Measurements from ENCODE around the gene MAN2B2. TPM values are rescaled to one million over a fixed set of nuclear protein-coding genes. Genes with fewer than 3 reads are reported as not detected.

Gene MAN2B2
- total RNA-seq, 1 experiment from 2014 or later = 27.8 TPM

DNA sequence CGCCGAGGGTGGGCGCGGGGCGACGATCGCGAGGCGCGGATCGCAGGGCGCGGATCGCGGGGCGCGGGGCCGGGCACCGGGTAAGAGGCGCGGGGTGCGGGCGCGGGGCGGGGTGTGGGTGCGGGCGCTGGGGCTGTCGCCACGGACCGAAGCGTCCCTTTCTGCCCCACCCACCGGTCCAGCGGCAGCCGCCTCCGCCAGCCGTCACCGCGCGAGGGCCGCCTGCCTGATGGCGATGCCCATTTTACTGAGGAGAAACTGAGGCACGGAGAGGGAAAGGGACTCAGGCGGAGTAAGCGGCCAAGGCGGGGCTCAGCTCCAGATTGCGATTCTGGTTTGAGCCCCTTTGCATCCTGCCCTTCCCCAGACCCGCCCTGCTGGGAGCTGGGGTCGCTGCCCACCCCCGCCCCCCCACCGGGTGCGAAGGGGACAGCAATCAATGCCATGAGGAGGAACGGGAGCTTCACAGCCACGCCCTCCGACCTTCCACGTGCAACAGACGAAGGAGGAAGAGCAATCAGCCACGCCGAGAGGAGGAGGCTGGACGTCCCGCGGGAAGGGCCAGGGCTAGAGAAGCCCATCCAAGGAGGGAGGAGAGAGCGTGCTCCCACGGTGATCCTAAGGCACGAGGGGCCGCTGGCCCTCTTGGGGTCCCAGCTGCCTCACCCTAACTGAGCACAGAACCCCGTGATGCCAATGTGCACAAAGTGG, 10.9 kb upstream of the MAN2B2 start:
- peaks cover 11% of the 10 kb centered on the region for H3K4me1 ChIP-seq (replicated peaks; ENCODE audit: insufficient read depth)
- H3K9me3 ChIP-seq (ENCODE audit: insufficient read depth, low read depth) = no peaks in the 10 kb centered on the region
- no peak overlapping the region for H2AFZ ChIP-seq
- no peaks in the 10 kb centered on the region for H4K20me1 ChIP-seq (ENCODE audit: insufficient read depth)
- no peaks in the 10 kb centered on the region for H3K79me2 ChIP-seq (ENCODE audit: low read depth)
- no peaks in the 10 kb centered on the region; the same call in 1 of the 2 replicates for H3K27me3 ChIP-seq (ENCODE audit: insufficient read depth, low read depth)
- peak overlapping the region; percentile 42; the same call in 1 of the 2 replicates for H3K4me2 ChIP-seq
- POLR2A ChIA-PET (ENCODE audit: unreplicated experiment) = interaction anchor here (0.6 kb wide), 1 partner anchor 135 kb away, joined by 8 read pairs; no protein-coding TSS in a partner anchor
- no TSS peak for BruUV-seq (replicated peaks)
- intact Hi-C loops (cut with micrococcal nuclease; ENCODE audit: unreplicated experiment) = no loop called here
- no peak for DNase-seq
- H3K36me3 ChIP-seq (ENCODE audit: low read depth) = no peaks in the 10 kb centered on the region
- TF ChIP-seq CTCF (conservative IDR thresholded peaks at IDR 0.05) (no peak), EZH2 (IDR thresholded peaks at IDR 0.05; ENCODE audit: low read depth) (no peak)
- no peak overlapping the region for H3K4me3 ChIP-seq
- H3K27ac ChIP-seq = no peak overlapping the region
- CTCF ChIA-PET = no interaction called here
- H3K9me2 ChIP-seq (ENCODE audit: insufficient read depth) = no peaks in the 10 kb centered on the region
- H3F3A ChIP-seq (ENCODE audit: insufficient read depth, low read depth) = peaks cover 7% of the 10 kb centered on the region; the same call in 1 of the 2 replicates

DNA sequence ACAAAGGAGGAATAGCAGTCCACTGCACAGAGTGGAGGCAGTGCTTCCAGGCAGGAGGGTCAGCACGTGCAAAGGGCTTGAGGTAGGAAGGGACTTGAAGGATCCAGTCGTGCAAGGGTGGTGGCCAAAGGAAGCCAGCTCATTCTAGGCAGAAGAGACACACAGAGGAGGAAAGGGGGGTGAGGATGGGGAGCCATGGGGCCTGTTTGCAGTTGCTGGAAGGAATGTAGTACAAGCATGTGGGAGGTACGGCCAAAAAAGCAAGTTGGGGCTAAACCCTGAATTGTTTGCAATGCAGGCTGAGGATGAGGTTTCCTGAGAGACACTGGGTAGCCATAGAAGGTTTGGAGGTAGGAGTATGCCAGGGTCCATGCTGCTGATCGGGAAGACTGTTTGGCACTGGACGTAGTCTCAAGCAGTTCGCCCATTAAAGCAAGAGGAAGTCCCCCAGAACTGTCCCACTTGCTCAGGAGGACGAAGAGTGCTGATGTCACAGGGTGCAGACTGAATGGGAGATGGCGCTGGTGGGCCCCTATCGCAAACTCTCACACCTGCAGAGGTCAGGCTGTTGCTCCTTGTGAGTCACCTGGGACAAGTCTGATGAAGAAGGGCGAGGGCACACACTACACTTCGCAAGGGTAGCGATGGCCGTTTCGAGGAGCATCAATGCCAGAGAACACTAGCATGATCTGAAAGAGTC, 9.1 kb upstream of the MAN2B2 start:
- BruUV-seq (replicated peaks) = no TSS peak
- Histone ChIP-seq H3K4me3 (no peak overlapping the region), H3F3A (ENCODE audit: insufficient read depth, low read depth) (peaks cover 7% of the 10 kb centered on the region; the same call in 1 of the 2 replicates), H3K79me2 (ENCODE audit: low read depth) (no peaks in the 10 kb centered on the region), H3K4me1 (replicated peaks; ENCODE audit: insufficient read depth) (peaks cover 13% of the 10 kb centered on the region), H3K4me2 (no peak overlapping the region), H4K20me1 (ENCODE audit: insufficient read depth) (no peaks in the 10 kb centered on the region), H3K27me3 (ENCODE audit: insufficient read depth, low read depth) (no peaks in the 10 kb centered on the region; the same call in 1 of the 2 replicates), H2AFZ (no peak overlapping the region), H3K27ac (no peak overlapping the region), H3K9me2 (ENCODE audit: insufficient read depth) (no peaks in the 10 kb centered on the region), H3K9me3 (ENCODE audit: insufficient read depth, low read depth) (no peaks in the 10 kb centered on the region), H3K36me3 (ENCODE audit: low read depth) (no peaks in the 10 kb centered on the region)
- intact Hi-C loops (cut with micrococcal nuclease; ENCODE audit: unreplicated experiment) = no loop called here
- no peak for DNase-seq
- ChIA-PET POLR2A (ENCODE audit: unreplicated experiment) (no interaction called here), CTCF (no interaction called here)
- TF ChIP-seq EZH2 (IDR thresholded peaks at IDR 0.05; ENCODE audit: low read depth) (no peak), CTCF (conservative IDR thresholded peaks at IDR 0.05) (no peak)

DNA sequence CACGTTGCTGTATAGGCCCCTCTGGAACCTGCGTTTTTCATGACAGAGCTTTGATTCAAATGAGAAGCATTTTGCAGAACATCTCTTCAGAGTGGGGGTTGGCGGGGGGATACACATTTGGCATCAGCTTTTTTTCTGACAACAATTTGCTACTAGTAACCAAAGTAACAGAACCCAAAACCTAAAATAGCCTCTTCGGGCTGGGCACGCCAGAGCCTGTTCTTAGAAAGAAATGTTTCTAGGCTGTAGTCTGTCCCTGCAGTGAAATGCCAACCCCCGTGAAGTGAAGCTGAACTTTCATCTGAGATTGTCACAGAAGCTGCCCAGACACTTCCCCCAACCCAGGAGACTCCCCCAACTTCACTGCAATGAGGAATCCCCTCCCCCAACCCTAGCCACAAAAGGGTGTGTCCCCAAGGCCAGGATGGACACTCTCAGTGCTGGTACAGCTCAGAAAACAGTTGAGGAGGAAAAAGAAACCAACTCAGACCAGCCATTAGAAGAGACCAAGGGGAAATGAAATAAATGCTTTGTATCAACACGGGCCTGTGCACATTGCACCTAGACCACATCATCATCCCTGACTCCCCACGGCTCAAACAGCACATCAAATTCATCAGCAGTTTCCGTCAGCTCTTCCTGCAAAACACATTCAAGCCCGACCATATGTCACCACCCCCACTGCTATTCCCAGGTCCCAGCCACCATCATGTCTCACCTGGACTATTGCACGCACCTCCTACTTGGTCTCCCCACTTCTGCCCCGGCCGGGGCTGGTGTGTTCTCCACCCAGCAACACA, 8.4 kb upstream of the MAN2B2 start:
- Histone ChIP-seq H3F3A (ENCODE audit: insufficient read depth, low read depth) (peaks cover 7% of the 10 kb centered on the region; the same call in 1 of the 2 replicates), H2AFZ (no peak overlapping the region), H3K9me2 (ENCODE audit: insufficient read depth) (no peaks in the 10 kb centered on the region), H4K20me1 (ENCODE audit: insufficient read depth) (no peaks in the 10 kb centered on the region), H3K27me3 (ENCODE audit: insufficient read depth, low read depth) (no peaks in the 10 kb centered on the region; the same call in 1 of the 2 replicates), H3K27ac (no peak overlapping the region), H3K36me3 (ENCODE audit: low read depth) (no peaks in the 10 kb centered on the region), H3K4me3 (no peak overlapping the region), H3K79me2 (ENCODE audit: low read depth) (no peaks in the 10 kb centered on the region), H3K9me3 (ENCODE audit: insufficient read depth, low read depth) (no peaks in the 10 kb centered on the region), H3K4me2 (no peak overlapping the region), H3K4me1 (replicated peaks; ENCODE audit: insufficient read depth) (peaks cover 13% of the 10 kb centered on the region)
- TF ChIP-seq CTCF (conservative IDR thresholded peaks at IDR 0.05) = no peak
- no peak for TF ChIP-seq EZH2 (IDR thresholded peaks at IDR 0.05; ENCODE audit: low read depth)
- POLR2A ChIA-PET (ENCODE audit: unreplicated experiment) = no interaction called here
- CTCF ChIA-PET = no interaction called here
- no TSS peak for BruUV-seq (replicated peaks)
- intact Hi-C loops (cut with micrococcal nuclease; ENCODE audit: unreplicated experiment) = no loop called here
- DNase-seq = no peak

Data from PC-9 (cell line).